Suprapubic skin (tissue), 4 donors: Measurements from ENCODE around the gene CD27.

ENCODE experiments used
- CTCF ChIP-seq, 2 donors: fragments of 200-600 bp in 1 of 2; fragments of 450-650 bp in 1 of 2; sonication (generic) in 1 of 2; IDR thresholded peaks; one replicate each; pipeline ENCODE4 v1.5.1; 2016 to 2019; ENCODE audit warnings: antibody characterized with exemption in 2 of 2, mild to moderate bottlenecking in 1 of 2, moderate library complexity in 1 of 2
- EP300 ChIP-seq: sonication (generic); formaldehyde crosslinking; IDR thresholded peaks from one replicate; pipeline ENCODE4 v1.6.1; 2017; ENCODE audit warnings: antibody characterized with exemption
- POLR2A ChIP-seq, 2 donors: fragments of 450-650 bp; IDR thresholded peaks; one replicate each; pipeline ENCODE4 v1.6.1; 2017; ENCODE audit warnings: antibody characterized with exemption in 2 of 2, mild to moderate bottlenecking in 2 of 2, moderate library complexity in 2 of 2
- POLR2AphosphoS5 ChIP-seq, 3 donors: sonication (generic); formaldehyde crosslinking; IDR thresholded peaks; one replicate each; pipeline ENCODE4 v1.6.1; 2017; ENCODE audit warnings: antibody characterized with exemption in 3 of 3

DNA sequence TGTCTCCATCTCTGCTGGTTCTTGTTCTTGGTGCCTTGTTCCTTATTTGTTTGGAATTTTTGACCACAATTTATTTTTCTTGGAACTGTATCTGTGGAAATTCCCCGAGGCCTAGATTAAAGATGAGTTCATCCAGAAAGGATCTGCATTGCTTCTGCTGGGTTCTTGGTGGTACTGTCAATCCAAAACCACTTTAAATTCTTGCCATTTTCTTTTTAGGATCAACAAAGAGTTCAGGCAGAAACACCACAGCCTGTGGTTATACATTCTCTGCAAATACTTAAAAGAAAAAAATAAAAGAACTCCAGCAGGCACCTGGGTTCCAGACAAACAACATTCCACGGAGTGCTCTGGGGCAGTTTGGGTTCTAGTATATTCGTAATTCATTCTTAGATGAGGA is 31.7 kb downstream of the CD27 start:
- TF ChIP-seq CTCF (IDR thresholded peaks at IDR 0.05) (no peak), EP300 (no peak), POLR2A (IDR thresholded peaks at IDR 0.05) (no peak), POLR2AphosphoS5 (IDR thresholded peaks at IDR 0.05) (no peak)
